Epithelial cell of esophagus (primary cell): ENCODE data around the gene DRC3.
A peak's percentile ranks its signal among the peaks of the same experiment; 100 is the strongest.

Experiments used
- DNase-seq: peaks from one replicate; pipeline ENCODE4 v3.0.0; 2010; ENCODE audit warnings: low read depth
- H3K4me3 ChIP-seq: 2 replicates; pipeline ENCODE4 v1.5.1; 2011; ENCODE audit warnings: mild to moderate bottlenecking, low read length, control low read depth
- TF ChIP-seq, protein P1 (sequence below): IDR thresholded peaks from 2 replicates; pipeline ENCODE4 v1.5.1; 2011; ENCODE audit warnings: low read depth, mild to moderate bottlenecking, low read length, control low read depth, inconsistent platforms; ENCODE audit not compliant: insufficient read depth; ENCODE audit errors: missing control alignments

The DRC3 gene

DNA sequence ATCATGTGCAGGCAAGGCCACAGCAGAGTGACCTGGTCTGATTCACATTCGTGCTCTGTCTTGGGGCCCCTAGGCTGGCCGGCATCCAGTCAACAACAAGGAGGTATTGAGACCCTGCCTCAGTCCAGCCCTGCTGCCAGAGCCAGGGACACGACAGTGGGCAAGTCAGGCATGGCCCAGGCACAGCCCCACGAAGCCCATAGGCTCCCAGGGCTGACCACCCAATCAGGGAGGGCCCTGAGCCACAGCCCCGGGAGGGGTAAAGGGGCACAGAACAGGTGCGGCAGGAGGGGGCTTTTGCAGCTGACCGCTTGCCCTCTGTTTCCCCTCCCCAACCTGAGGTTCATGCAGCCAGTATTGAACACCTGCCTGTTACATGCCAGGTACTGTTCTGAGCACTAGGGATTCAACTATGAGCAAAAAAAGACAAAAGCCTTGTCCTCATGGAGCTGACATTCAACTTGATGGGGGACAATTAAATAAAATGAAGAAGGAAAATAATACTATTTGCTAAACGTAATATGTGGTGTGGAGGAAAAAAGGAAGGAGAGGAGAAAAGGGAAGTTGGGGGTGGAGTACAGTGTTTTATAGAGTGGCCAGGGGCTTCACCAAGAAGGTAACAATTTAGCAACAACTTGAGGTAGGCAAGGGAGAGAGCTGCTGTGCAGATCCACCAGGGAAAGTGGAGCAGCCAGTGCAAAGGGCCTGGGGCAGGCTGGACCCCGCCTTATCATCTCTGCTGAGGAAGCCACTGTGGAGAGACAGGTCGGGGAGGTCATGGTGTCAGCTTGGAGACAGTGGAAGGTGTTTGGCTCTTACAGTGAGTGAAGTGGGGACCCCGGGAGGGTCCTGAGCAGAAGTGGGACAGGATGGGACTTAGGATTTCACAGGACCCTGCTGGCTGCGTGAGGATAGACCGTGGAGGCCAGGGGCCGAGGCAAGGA is 6.1 kb downstream of the DRC3 start:
- H3K4me3 ChIP-seq, result no peak overlapping the region
- TF ChIP-seq, protein P1, sequence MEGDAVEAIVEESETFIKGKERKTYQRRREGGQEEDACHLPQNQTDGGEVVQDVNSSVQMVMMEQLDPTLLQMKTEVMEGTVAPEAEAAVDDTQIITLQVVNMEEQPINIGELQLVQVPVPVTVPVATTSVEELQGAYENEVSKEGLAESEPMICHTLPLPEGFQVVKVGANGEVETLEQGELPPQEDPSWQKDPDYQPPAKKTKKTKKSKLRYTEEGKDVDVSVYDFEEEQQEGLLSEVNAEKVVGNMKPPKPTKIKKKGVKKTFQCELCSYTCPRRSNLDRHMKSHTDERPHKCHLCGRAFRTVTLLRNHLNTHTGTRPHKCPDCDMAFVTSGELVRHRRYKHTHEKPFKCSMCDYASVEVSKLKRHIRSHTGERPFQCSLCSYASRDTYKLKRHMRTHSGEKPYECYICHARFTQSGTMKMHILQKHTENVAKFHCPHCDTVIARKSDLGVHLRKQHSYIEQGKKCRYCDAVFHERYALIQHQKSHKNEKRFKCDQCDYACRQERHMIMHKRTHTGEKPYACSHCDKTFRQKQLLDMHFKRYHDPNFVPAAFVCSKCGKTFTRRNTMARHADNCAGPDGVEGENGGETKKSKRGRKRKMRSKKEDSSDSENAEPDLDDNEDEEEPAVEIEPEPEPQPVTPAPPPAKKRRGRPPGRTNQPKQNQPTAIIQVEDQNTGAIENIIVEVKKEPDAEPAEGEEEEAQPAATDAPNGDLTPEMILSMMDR, result no peak
- DNase-seq, result no peak

DNA sequence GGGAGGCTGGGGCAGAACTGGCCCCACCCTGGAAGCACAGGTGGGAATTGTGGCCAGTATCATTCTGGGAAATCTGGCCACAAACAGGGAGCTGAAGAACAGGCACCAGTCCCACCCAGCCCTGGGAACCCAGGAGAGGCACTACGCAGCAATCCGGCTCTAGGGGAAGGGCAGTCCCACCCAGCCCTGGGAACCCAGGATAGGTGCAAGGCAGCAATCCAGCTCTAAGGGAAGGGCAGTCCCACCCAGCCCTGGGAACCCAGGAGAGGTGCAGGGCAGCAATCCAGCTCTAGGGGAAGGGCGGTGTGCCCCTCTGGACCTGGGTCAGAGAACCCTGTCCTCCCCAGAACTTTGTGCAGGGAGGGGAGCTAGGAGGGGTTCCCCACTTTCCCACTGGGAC is 7.1 kb downstream of the DRC3 start:
- TF ChIP-seq, protein P1, result no peak
- DNase-seq, result no peak
- H3K4me3 ChIP-seq, result no peak overlapping the region

- DNase-seq, result no peak
- TF ChIP-seq, protein P1, result no peak
- H3K4me3 ChIP-seq, result no peak overlapping the region
Measured at GRCh38 chr17:17981330-17981729, 8.7 kb downstream of the DRC3 start.

DNA sequence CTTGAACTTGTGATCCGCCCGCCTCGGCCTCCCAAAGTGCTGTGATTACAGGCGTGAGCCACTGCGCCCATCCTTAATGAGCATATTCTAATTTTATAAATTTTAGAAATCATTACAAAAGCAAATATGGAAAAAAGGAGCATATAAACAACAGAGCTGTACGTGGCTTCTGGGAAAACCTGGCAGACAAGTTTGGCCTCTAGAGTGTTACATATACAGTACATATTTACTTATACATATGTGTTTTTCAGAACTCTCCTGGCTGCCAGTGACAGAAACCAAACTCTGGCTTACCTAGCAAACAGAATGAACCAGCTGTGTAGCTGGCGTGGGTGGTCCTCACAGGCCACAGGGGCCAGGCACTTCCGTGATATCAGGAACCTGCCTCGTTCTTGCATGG is 10.1 kb downstream of the DRC3 start:
- DNase-seq, result peak; percentile 41

GRCh38 chr17:17983376-17983775 is 10.7 kb downstream of the DRC3 start:
- no peak for DNase-seq
- TF ChIP-seq, protein P1, result no peak
- H3K4me3 ChIP-seq, result no peak overlapping the region

More for the DNA sequence above, 10.1 kb downstream of the DRC3 start:
- H3K4me3 ChIP-seq, result no peak overlapping the region
- TF ChIP-seq, protein P1, result no peak

- no peak for DNase-seq
- TF ChIP-seq, protein P1, result no peak
- no peak overlapping the region for H3K4me3 ChIP-seq
Measured at GRCh38 chr17:17983776-17984175, 11.1 kb downstream of the DRC3 start.

- TF ChIP-seq, protein P1, result no peak
- no peak overlapping the region for H3K4me3 ChIP-seq
- DNase-seq, result no peak
Measured at GRCh38 chr17:17985153-17985552, 12.5 kb downstream of the DRC3 start.
